HL-60 (cell line): Measurements from ENCODE around the gene FBLN1.

Experiments
- DNase-seq, 2 experiments: peaks; one replicate each; pipeline ENCODE4 v3.0.0-alpha.2; 2010 to 2020; ENCODE audit warnings: low read depth in 1 of 2, low spot score in 1 of 2
- H3K27ac ChIP-seq: fragments of 250-450 bp; sonication (Bioruptor Pico); replicated peaks from 2 replicates; pipeline ENCODE4 v1.5.1; 2020; ENCODE audit warnings: mild to moderate bottlenecking, moderate library complexity
- H3K27me3 ChIP-seq: fragments of 250-450 bp; sonication (Bioruptor Pico); 2 replicates; pipeline ENCODE4 v1.5.1; 2021; ENCODE audit warnings: mild to moderate bottlenecking, moderate library complexity; ENCODE audit not compliant: insufficient read depth, poor library complexity, severe bottlenecking
- H3K4me3 ChIP-seq: replicated peaks from 2 replicates; pipeline ENCODE4 v1.5.1; 2011; ENCODE audit warnings: mild to moderate bottlenecking, control low read depth, low read length; ENCODE audit not compliant: insufficient read depth
- CTCF ChIP-seq: IDR thresholded peaks from one replicate; pipeline ENCODE4 v1.5.1; 2011; ENCODE audit warnings: low read length, control low read depth, inconsistent platforms; ENCODE audit not compliant: insufficient read depth
- GABPA ChIP-seq: IDR thresholded peaks from 2 replicates; pipeline ENCODE4 v1.6.1; 2012; ENCODE audit warnings: low read depth
- POLR2AphosphoS5 ChIP-seq: IDR thresholded peaks from 2 replicates; pipeline ENCODE4 v1.6.1; 2012; ENCODE audit warnings: low read depth
- REST ChIP-seq: IDR thresholded peaks from 2 replicates; pipeline ENCODE4 v1.6.1; 2012; ENCODE audit warnings: low read depth; ENCODE audit not compliant: insufficient replicate concordance
- SPI1 ChIP-seq: IDR thresholded peaks from 2 replicates; pipeline ENCODE4 v1.6.1; 2012; ENCODE audit warnings: low read depth, mild to moderate bottlenecking, borderline replicate concordance

Gene FBLN1

GRCh38 chr22:45543243-45543642 lies 40.6 kb downstream of the FBLN1 start:
- peaks cover 7% of the 10 kb centered on the region for H3K27me3 ChIP-seq
- TF ChIP-seq CTCF (no peak), REST (no peak), POLR2AphosphoS5 (no peak), GABPA (no peak), SPI1 (no peak)
- H3K27ac ChIP-seq, result no peak overlapping the region
- no peak overlapping the region for H3K4me3 ChIP-seq
- no peak for DNase-seq

DNA sequence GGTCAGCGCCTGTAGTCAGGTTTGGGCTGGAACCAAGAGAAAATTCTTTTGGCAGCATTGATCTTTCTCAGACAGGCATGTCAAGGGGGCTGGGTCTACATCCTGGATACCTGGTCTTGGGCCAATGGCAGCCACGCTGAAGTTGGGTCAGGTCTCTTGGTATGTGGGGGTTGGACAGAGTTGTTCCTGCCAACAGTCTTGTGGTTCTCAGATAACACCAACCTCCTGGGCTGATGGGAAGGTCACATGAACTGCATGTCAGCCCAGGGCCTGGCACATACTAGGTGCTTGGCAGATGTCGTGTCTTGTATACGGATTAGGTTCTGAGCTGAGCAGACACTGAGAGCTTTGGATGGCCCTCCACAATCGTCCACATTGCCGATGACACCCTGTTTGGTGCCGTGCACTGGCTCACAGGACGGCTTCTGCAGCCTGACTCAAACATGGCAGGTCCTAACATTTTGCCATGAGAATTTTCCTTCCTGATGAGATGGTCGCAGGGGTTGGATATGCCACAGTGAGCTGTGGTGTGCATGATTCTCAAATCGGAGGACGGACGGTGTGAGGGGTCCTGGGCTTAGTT lies 42.0 kb downstream of the FBLN1 start:
- no peak for DNase-seq
- TF ChIP-seq GABPA, result no peak
- TF ChIP-seq POLR2AphosphoS5, result no peak
- TF ChIP-seq SPI1, result no peak
- no peak for TF ChIP-seq REST
- no peak for TF ChIP-seq CTCF
- H3K27me3 ChIP-seq, result peaks cover 6% of the 10 kb centered on the region

GRCh38 chr22:45546333-45547015 lies 43.8 kb downstream of the FBLN1 start:
- Histone ChIP-seq H3K27me3 (peaks cover 7% of the 10 kb centered on the region), H3K27ac (no peak overlapping the region), H3K4me3 (no peak overlapping the region)
- no peak for TF ChIP-seq CTCF
- no peak for TF ChIP-seq REST
- no peak for DNase-seq

More for the DNA sequence above, 42.0 kb downstream of the FBLN1 start:
- H3K27ac ChIP-seq, result no peak overlapping the region
- no peak overlapping the region for H3K4me3 ChIP-seq
